ENCODE data around the gene CPNE9.

The CPNE9 gene

DNA sequence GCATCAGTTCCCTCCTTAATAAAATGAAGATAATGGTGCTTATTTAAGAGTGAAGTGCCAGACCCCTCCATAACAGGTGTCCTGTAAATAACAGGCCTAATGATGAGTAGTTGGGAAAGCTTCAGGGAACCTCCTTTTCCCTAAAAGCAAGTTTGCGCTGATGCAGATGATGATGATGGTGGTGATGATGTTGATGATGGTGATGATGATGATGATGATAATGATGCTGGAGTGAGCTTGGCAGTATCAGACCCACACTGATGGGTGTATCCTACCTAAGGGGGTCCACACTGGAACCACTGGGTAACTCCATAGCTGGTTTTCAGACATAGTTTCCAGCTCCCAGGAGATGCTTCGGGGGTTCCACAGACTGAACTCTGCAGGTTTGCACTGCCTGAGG, 29.9 kb upstream of the CPNE9 start:
- H3K9me3 ChIP-seq (ENCODE audit: insufficient read depth, low read length), result no peaks in the 10 kb centered on the region
- H3K36me3 ChIP-seq (replicated peaks; ENCODE audit: low read depth, low read length), result peaks cover 79% of the 10 kb centered on the region
- H3K4me3 ChIP-seq (ENCODE audit: low read length), result no peak overlapping the region
- no peaks in the 10 kb centered on the region for H3K79me2 ChIP-seq (ENCODE audit: low read length)
- H4K20me1 ChIP-seq (ENCODE audit: insufficient read depth, low read length), result peaks cover 6% of the 10 kb centered on the region; the same call in 1 of the 2 replicates
- TF ChIP-seq, protein P1, sequence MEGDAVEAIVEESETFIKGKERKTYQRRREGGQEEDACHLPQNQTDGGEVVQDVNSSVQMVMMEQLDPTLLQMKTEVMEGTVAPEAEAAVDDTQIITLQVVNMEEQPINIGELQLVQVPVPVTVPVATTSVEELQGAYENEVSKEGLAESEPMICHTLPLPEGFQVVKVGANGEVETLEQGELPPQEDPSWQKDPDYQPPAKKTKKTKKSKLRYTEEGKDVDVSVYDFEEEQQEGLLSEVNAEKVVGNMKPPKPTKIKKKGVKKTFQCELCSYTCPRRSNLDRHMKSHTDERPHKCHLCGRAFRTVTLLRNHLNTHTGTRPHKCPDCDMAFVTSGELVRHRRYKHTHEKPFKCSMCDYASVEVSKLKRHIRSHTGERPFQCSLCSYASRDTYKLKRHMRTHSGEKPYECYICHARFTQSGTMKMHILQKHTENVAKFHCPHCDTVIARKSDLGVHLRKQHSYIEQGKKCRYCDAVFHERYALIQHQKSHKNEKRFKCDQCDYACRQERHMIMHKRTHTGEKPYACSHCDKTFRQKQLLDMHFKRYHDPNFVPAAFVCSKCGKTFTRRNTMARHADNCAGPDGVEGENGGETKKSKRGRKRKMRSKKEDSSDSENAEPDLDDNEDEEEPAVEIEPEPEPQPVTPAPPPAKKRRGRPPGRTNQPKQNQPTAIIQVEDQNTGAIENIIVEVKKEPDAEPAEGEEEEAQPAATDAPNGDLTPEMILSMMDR (IDR thresholded peaks at IDR 0.05; ENCODE audit: low read depth, low read length), result no peak
- TF ChIP-seq EZH2phosphoT487 (IDR thresholded peaks at IDR 0.05; ENCODE audit: low read depth), result no peak
- no peaks in the 10 kb centered on the region for H3K4me1 ChIP-seq (ENCODE audit: low read length)
- H3K9ac ChIP-seq (ENCODE audit: low read length), result no peak overlapping the region
- no peaks in the 10 kb centered on the region for H3K27me3 ChIP-seq (ENCODE audit: low read depth, low read length)
- H3K4me2 ChIP-seq (ENCODE audit: low read length), result no peak overlapping the region
- H2AFZ ChIP-seq (ENCODE audit: low read depth, low read length), result no peak overlapping the region
- no peak overlapping the region for H3K27ac ChIP-seq (ENCODE audit: low read length)

DNA sequence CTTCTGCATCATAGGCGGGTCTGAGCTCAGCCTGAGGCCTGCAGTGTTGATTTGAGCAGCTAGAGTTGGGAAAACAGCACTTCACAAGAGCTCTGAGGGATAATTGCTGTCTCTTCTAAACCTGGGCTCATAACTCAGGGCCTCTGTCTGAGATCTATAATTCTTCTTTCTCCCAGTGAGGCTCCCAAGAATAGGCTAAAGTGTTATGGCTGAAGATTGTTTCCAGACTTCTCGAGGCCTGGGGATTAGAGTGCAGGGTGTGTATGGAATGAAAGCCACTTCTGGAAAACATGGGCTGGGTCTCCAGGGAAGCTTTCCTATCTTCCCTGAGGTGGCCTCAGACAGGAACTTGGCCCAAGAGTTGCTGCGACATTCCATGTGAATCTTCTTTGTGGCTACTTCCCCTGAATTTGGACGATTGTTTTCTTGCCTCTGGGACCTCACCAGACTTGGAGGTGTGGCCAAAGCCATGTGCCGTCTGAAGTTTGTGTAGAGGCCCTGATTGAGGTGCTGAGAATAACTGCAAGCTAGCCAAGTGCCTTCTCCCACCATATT, 27.8 kb upstream of the CPNE9 start:
- Histone ChIP-seq H3K79me2 (ENCODE audit: low read length) (no peaks in the 10 kb centered on the region), H3K4me3 (ENCODE audit: low read length) (no peak overlapping the region), H3K4me2 (ENCODE audit: low read length) (no peak overlapping the region), H3K27me3 (ENCODE audit: low read depth, low read length) (no peaks in the 10 kb centered on the region), H2AFZ (ENCODE audit: low read depth, low read length) (no peak overlapping the region), H3K36me3 (replicated peaks; ENCODE audit: low read depth, low read length) (peaks cover 80% of the 10 kb centered on the region), H3K27ac (ENCODE audit: low read length) (no peak overlapping the region), H3K9me3 (ENCODE audit: insufficient read depth, low read length) (no peaks in the 10 kb centered on the region), H3K4me1 (ENCODE audit: low read length) (no peaks in the 10 kb centered on the region), H3K9ac (ENCODE audit: low read length) (no peak overlapping the region), H4K20me1 (ENCODE audit: insufficient read depth, low read length) (peaks cover 3% of the 10 kb centered on the region; the same call in 1 of the 2 replicates)
- TF ChIP-seq, protein P1 (IDR thresholded peaks at IDR 0.05; ENCODE audit: low read depth, low read length), result no peak
- TF ChIP-seq EZH2phosphoT487 (IDR thresholded peaks at IDR 0.05; ENCODE audit: low read depth), result no peak

DNA sequence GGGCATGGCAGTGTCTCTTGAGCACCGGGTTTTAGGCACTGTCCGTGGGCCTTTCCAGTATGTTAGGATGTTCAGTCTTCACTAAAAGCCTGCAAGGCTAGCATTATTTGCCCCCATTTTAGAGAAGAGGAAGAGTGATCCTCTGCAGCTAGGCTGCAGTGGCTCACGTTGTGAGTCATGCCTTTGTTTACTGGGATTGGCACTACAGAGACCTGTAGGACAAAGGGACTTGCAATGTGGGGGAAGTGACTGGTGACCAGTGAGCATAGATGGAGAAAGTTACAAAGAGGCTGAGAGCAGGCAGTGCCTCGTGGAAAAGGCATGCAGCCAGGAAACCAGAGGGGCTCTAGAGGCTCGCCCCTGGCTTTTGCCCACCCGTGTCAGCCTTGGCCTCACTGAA, 26.8 kb upstream of the CPNE9 start:
- peaks cover 3% of the 10 kb centered on the region; the same call in 1 of the 2 replicates for H4K20me1 ChIP-seq (ENCODE audit: insufficient read depth, low read length)
- no peaks in the 10 kb centered on the region for H3K79me2 ChIP-seq (ENCODE audit: low read length)
- H3K27me3 ChIP-seq (ENCODE audit: low read depth, low read length), result no peaks in the 10 kb centered on the region
- no peak overlapping the region for H3K27ac ChIP-seq (ENCODE audit: low read length)
- TF ChIP-seq, protein P1 (IDR thresholded peaks at IDR 0.05; ENCODE audit: low read depth, low read length), result no peak
- no peak for TF ChIP-seq EZH2phosphoT487 (IDR thresholded peaks at IDR 0.05; ENCODE audit: low read depth)
- no peaks in the 10 kb centered on the region for H3K4me1 ChIP-seq (ENCODE audit: low read length)
- H3K36me3 ChIP-seq (replicated peaks; ENCODE audit: low read depth, low read length), result peaks cover 80% of the 10 kb centered on the region
- no peak overlapping the region for H3K9ac ChIP-seq (ENCODE audit: low read length)
- no peak overlapping the region for H3K4me2 ChIP-seq (ENCODE audit: low read length)
- no peak overlapping the region for H2AFZ ChIP-seq (ENCODE audit: low read depth, low read length)
- no peak overlapping the region for H3K4me3 ChIP-seq (ENCODE audit: low read length)
- H3K9me3 ChIP-seq (ENCODE audit: insufficient read depth, low read length), result no peaks in the 10 kb centered on the region

DNA sequence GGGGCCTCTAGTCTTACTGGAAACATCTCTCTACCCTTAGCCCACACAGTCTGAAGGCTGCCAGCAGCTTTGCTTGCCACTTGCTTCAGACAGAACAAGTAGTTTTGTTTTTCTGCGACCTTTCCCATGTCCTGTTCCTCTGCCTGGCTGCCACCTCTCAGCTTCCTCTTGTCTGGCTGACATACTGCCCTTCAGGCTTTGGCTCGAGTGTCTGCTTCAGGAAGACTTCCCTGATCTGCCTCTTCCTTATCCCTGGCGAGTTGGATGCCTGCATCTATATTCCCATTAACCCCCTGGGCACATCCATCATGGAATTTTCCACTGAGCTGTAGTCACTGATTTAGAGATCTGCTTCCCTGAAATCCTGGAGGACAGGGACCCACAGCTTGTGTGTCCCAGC, 25.1 kb upstream of the CPNE9 start:
- Histone ChIP-seq H3K4me2 (ENCODE audit: low read length) (no peak overlapping the region), H3K4me1 (ENCODE audit: low read length) (no peaks in the 10 kb centered on the region), H2AFZ (ENCODE audit: low read depth, low read length) (no peak overlapping the region), H4K20me1 (ENCODE audit: insufficient read depth, low read length) (peaks cover 3% of the 10 kb centered on the region; the same call in 1 of the 2 replicates), H3K9me3 (ENCODE audit: insufficient read depth, low read length) (no peaks in the 10 kb centered on the region), H3K27ac (ENCODE audit: low read length) (no peak overlapping the region), H3K27me3 (ENCODE audit: low read depth, low read length) (no peaks in the 10 kb centered on the region), H3K79me2 (ENCODE audit: low read length) (no peaks in the 10 kb centered on the region), H3K36me3 (replicated peaks; ENCODE audit: low read depth, low read length) (peaks cover 80% of the 10 kb centered on the region), H3K9ac (ENCODE audit: low read length) (no peak overlapping the region), H3K4me3 (ENCODE audit: low read length) (no peak overlapping the region)
- no peak for TF ChIP-seq EZH2phosphoT487 (IDR thresholded peaks at IDR 0.05; ENCODE audit: low read depth)
- TF ChIP-seq, protein P1 (IDR thresholded peaks at IDR 0.05; ENCODE audit: low read depth, low read length), result no peak

Measured in OCI-LY3 (cell line).